ENCODE measurements around the gene TSC2. TPM values are rescaled to one million over a fixed set of nuclear protein-coding genes. Genes with fewer than 3 reads are reported as not detected.

The TSC2 gene
- polyA plus RNA-seq, 1 donor from 2014 or later: 69.2 TPM

DNA sequence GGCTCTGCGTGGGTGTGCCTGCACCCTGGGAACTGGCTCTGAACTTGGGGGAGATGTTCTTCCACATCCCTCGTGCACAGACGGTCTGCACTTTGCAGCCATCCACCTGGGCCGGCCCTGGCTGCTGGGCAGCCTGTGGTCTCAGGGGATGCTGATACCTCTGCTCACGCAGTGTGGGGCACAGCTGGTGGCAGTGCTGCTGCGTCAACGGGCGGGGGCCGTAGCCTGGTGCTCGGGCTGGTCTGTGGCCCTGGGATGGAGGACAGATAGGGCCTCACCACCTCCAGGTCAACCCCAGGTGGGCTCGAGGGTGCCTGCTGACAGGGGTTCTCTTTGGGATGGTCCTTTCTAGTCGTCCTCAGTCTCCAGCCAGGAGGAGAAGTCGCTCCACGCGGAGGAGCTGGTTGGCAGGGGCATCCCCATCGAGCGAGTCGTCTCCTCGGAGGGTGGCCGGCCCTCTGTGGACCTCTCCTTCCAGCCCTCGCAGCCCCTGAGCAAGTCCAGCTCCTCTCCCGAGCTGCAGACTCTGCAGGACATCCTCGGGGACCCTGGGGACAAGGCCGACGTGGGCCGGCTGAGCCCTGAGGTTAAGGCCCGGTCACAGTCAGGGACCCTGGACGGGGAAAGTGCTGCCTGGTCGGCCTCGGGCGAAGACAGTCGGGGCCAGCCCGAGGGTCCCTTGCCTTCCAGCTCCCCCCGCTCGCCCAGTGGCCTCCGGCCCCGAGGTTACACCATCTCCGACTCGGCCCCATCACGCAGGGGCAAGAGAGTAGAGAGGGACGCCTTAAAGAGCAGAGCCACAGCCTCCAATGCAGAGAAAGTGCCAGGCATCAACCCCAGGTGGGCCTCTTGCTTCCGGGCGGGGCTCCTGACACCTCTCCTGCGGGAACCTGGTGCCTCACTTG is 36.3 kb downstream of the TSC2 start:
- no peak overlapping the region for H3K27ac ChIP-seq (ENCODE audit: low read length)
- no peaks in the 10 kb centered on the region for H3K9me3 ChIP-seq (ENCODE audit: low read length)

DNA sequence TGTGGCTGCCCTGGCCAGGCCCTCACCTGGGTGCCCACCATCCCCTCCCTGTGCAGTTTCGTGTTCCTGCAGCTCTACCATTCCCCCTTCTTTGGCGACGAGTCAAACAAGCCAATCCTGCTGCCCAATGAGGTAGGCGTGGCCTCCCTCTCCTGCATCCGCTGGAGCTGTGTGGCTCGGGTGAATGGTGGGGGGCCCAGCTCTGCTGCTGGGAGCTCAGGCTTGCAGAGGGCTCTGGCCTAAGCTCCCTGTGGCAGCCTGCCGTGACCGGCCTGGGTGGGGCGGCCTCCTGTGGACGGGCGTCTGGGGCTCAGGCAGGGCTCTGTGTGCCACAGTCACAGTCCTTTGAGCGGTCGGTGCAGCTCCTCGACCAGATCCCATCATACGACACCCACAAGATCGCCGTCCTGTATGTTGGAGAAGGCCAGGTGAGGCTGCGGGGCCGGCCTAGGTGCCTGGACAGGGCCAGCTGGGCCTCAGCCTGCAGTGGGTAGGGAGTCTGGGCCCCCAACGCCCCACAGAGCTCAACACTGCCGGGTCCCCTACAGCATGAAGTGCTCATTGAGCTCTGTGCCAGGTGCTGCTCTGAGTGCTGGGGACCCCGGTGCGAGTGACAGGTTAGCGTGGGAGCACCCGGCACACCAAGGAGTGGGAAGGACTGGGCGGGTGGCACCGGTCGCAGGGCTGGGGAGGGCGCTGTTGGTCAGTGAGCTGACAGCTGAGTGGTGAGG is 37.3 kb downstream of the TSC2 start:
- no peaks in the 10 kb centered on the region for H3K9me3 ChIP-seq (ENCODE audit: low read length)
- TF ChIP-seq TAF1 (IDR thresholded peaks at IDR 0.05; ENCODE audit: low read depth): no peak
- no peaks in the 10 kb centered on the region for H3K36me3 ChIP-seq (ENCODE audit: insufficient read depth, low read length)
- no peak overlapping the region for H3K4me3 ChIP-seq (ENCODE audit: low read length)
- H3F3A ChIP-seq (ENCODE audit: insufficient read depth, low read length, poor library complexity, severe bottlenecking): no peaks in the 10 kb centered on the region
- H3K79me2 ChIP-seq (replicated peaks; ENCODE audit: insufficient read depth, low read length): no peaks in the 10 kb centered on the region
- H3K4me2 ChIP-seq (ENCODE audit: low read length): no peak overlapping the region
- no peak overlapping the region for H2AFZ ChIP-seq (ENCODE audit: low read depth, low read length)
- H3K27ac ChIP-seq (ENCODE audit: low read length): no peak overlapping the region
- no peaks in the 10 kb centered on the region for H4K20me1 ChIP-seq (ENCODE audit: insufficient read depth)
- no peaks in the 10 kb centered on the region for H3K27me3 ChIP-seq (ENCODE audit: insufficient read depth, low read depth, low read length)
- H3K9ac ChIP-seq (ENCODE audit: low read length): no peak overlapping the region
- H3K9me2 ChIP-seq (ENCODE audit: insufficient read depth, low read length): no peaks in the 10 kb centered on the region

More for the DNA sequence above, 36.3 kb downstream of the TSC2 start:
- TF ChIP-seq TAF1 (IDR thresholded peaks at IDR 0.05; ENCODE audit: low read depth): no peak
- TF ChIP-seq, protein P1, sequence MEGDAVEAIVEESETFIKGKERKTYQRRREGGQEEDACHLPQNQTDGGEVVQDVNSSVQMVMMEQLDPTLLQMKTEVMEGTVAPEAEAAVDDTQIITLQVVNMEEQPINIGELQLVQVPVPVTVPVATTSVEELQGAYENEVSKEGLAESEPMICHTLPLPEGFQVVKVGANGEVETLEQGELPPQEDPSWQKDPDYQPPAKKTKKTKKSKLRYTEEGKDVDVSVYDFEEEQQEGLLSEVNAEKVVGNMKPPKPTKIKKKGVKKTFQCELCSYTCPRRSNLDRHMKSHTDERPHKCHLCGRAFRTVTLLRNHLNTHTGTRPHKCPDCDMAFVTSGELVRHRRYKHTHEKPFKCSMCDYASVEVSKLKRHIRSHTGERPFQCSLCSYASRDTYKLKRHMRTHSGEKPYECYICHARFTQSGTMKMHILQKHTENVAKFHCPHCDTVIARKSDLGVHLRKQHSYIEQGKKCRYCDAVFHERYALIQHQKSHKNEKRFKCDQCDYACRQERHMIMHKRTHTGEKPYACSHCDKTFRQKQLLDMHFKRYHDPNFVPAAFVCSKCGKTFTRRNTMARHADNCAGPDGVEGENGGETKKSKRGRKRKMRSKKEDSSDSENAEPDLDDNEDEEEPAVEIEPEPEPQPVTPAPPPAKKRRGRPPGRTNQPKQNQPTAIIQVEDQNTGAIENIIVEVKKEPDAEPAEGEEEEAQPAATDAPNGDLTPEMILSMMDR (IDR thresholded peaks at IDR 0.05; ENCODE audit: poor library complexity, severe bottlenecking): no peak
- TF ChIP-seq POLR2AphosphoS5 (IDR thresholded peaks at IDR 0.05): no peak
- no peak for TF ChIP-seq EZH2 (IDR thresholded peaks at IDR 0.05; ENCODE audit: borderline replicate concordance, insufficient read depth, low read length, poor library complexity, severe bottlenecking)
- no peak for TF ChIP-seq SMC3 (conservative IDR thresholded peaks at IDR 0.05; ENCODE audit: poor library complexity)
- TF ChIP-seq EP300 (conservative IDR thresholded peaks at IDR 0.05; ENCODE audit: poor library complexity, severe bottlenecking): no peak
- TF ChIP-seq RAD21 (conservative IDR thresholded peaks at IDR 0.05): no peak
- TF ChIP-seq, protein P2, sequence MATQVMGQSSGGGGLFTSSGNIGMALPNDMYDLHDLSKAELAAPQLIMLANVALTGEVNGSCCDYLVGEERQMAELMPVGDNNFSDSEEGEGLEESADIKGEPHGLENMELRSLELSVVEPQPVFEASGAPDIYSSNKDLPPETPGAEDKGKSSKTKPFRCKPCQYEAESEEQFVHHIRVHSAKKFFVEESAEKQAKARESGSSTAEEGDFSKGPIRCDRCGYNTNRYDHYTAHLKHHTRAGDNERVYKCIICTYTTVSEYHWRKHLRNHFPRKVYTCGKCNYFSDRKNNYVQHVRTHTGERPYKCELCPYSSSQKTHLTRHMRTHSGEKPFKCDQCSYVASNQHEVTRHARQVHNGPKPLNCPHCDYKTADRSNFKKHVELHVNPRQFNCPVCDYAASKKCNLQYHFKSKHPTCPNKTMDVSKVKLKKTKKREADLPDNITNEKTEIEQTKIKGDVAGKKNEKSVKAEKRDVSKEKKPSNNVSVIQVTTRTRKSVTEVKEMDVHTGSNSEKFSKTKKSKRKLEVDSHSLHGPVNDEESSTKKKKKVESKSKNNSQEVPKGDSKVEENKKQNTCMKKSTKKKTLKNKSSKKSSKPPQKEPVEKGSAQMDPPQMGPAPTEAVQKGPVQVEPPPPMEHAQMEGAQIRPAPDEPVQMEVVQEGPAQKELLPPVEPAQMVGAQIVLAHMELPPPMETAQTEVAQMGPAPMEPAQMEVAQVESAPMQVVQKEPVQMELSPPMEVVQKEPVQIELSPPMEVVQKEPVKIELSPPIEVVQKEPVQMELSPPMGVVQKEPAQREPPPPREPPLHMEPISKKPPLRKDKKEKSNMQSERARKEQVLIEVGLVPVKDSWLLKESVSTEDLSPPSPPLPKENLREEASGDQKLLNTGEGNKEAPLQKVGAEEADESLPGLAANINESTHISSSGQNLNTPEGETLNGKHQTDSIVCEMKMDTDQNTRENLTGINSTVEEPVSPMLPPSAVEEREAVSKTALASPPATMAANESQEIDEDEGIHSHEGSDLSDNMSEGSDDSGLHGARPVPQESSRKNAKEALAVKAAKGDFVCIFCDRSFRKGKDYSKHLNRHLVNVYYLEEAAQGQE (IDR thresholded peaks at IDR 0.05; ENCODE audit: borderline replicate concordance): no peak
- TF ChIP-seq MXI1 (conservative IDR thresholded peaks at IDR 0.05; ENCODE audit: poor library complexity, severe bottlenecking): no peak
- no peaks in the 10 kb centered on the region for H3K79me2 ChIP-seq (replicated peaks; ENCODE audit: insufficient read depth, low read length)
- H2AFZ ChIP-seq (ENCODE audit: low read depth, low read length): no peak overlapping the region
- H3K9ac ChIP-seq (ENCODE audit: low read length): no peak overlapping the region
- H3K27me3 ChIP-seq (ENCODE audit: insufficient read depth, low read depth, low read length): no peaks in the 10 kb centered on the region
- no peaks in the 10 kb centered on the region for H3K9me2 ChIP-seq (ENCODE audit: insufficient read depth, low read length)
- no peak overlapping the region for H3K4me3 ChIP-seq (ENCODE audit: low read length)
- H4K20me1 ChIP-seq (ENCODE audit: insufficient read depth): no peaks in the 10 kb centered on the region
- no peaks in the 10 kb centered on the region for H3F3A ChIP-seq (ENCODE audit: insufficient read depth, low read length, poor library complexity, severe bottlenecking)
- H3K4me2 ChIP-seq (ENCODE audit: low read length): no peak overlapping the region
- H3K36me3 ChIP-seq (ENCODE audit: insufficient read depth, low read length): no peaks in the 10 kb centered on the region
